Measurements from ENCODE around the gene MARCHF2.

MARCHF2 gene

GRCh38 chr19:8476524-8476923, 63.4 kb downstream of the MARCHF2 start:
- TF ChIP-seq YY1 (IDR thresholded peaks at IDR 0.05; ENCODE audit: low read depth), result no peak
- no peak for TF ChIP-seq MAX (IDR thresholded peaks at IDR 0.05)
- TF ChIP-seq, protein P1, sequence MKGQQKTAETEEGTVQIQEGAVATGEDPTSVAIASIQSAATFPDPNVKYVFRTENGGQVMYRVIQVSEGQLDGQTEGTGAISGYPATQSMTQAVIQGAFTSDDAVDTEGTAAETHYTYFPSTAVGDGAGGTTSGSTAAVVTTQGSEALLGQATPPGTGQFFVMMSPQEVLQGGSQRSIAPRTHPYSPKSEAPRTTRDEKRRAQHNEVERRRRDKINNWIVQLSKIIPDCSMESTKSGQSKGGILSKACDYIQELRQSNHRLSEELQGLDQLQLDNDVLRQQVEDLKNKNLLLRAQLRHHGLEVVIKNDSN (IDR thresholded peaks at IDR 0.05), result no peak
- TF ChIP-seq CREB1 (IDR thresholded peaks at IDR 0.05; ENCODE audit: low read depth), result no peak
- no peak for TF ChIP-seq CEBPB (IDR thresholded peaks at IDR 0.05)
- no peak for TF ChIP-seq ZBTB7A (IDR thresholded peaks at IDR 0.05; ENCODE audit: low read depth)
- TF ChIP-seq NFIC (IDR thresholded peaks at IDR 0.05), result no peak
- no peak for TF ChIP-seq TAF1 (IDR thresholded peaks at IDR 0.05; ENCODE audit: low read depth)
- TF ChIP-seq FOXM1 (IDR thresholded peaks at IDR 0.05; ENCODE audit: borderline replicate concordance, low read depth), result no peak
- no peak for TF ChIP-seq TCF12 (IDR thresholded peaks at IDR 0.05; ENCODE audit: low read depth)
- TF ChIP-seq RAD21 (IDR thresholded peaks at IDR 0.05; ENCODE audit: low read depth), result no peak

- no peak for TF ChIP-seq REST (IDR thresholded peaks at IDR 0.05; ENCODE audit: low read depth)
- no peak for TF ChIP-seq YY1 (IDR thresholded peaks at IDR 0.05; ENCODE audit: low read depth)
- no peak for TF ChIP-seq TAF1 (IDR thresholded peaks at IDR 0.05; ENCODE audit: low read depth)
- TF ChIP-seq, protein P1 (IDR thresholded peaks at IDR 0.05), result no peak
- TF ChIP-seq MAX (IDR thresholded peaks at IDR 0.05), result no peak
- no peak for TF ChIP-seq FOXM1 (IDR thresholded peaks at IDR 0.05; ENCODE audit: borderline replicate concordance, low read depth)
- TF ChIP-seq CEBPB (IDR thresholded peaks at IDR 0.05), result no peak
- no peak for TF ChIP-seq CREB1 (IDR thresholded peaks at IDR 0.05; ENCODE audit: low read depth)
These were observed 64.8 kb downstream of the MARCHF2 start for GRCh38 chr19:8477889-8478288.

DNA sequence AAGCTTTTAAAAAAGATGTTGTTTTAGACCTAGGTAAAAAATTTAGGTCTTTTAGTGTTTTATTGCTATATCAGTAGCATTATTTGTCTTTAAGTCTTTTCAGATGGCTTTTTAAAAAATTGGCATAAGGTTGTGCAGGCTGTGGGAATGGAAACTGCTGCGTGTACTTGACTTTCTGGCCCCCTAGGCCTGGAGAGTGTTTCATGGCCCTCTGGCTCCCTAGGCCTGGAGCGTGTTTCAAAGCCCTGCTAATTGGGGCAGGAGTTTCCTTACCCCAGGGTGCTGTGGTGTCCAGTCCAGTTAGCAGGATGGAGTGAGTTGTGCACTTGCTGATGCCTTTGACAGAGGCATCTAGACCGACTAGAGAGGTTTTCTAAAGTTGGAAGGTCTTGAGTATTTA, 65.5 kb downstream of the MARCHF2 start:
- TF ChIP-seq MAX (IDR thresholded peaks at IDR 0.05) (no peak), ZBTB7A (IDR thresholded peaks at IDR 0.05; ENCODE audit: low read depth) (no peak), CEBPB (IDR thresholded peaks at IDR 0.05) (no peak), TEAD4 (IDR thresholded peaks at IDR 0.05) (no peak), EP300 (IDR thresholded peaks at IDR 0.05; ENCODE audit: borderline replicate concordance) (no peak), NFIC (IDR thresholded peaks at IDR 0.05) (no peak), EGR1 (IDR thresholded peaks at IDR 0.05) (no peak), TCF12 (IDR thresholded peaks at IDR 0.05; ENCODE audit: low read depth) (no peak), YY1 (IDR thresholded peaks at IDR 0.05; ENCODE audit: low read depth) (no peak), REST (IDR thresholded peaks at IDR 0.05; ENCODE audit: low read depth) (no peak)
- TF ChIP-seq, protein P1 (IDR thresholded peaks at IDR 0.05), result no peak

GRCh38 chr19:8481201-8481600, 68.1 kb downstream of the MARCHF2 start:
- TF ChIP-seq RAD21 (IDR thresholded peaks at IDR 0.05; ENCODE audit: low read depth) (no peak), YY1 (IDR thresholded peaks at IDR 0.05; ENCODE audit: low read depth) (no peak), NFIC (IDR thresholded peaks at IDR 0.05) (no peak), CEBPB (IDR thresholded peaks at IDR 0.05) (no peak), REST (IDR thresholded peaks at IDR 0.05; ENCODE audit: low read depth) (no peak), FOXM1 (IDR thresholded peaks at IDR 0.05; ENCODE audit: borderline replicate concordance, low read depth) (no peak), EP300 (IDR thresholded peaks at IDR 0.05; ENCODE audit: borderline replicate concordance) (no peak), ZBTB7A (IDR thresholded peaks at IDR 0.05; ENCODE audit: low read depth) (no peak), TCF12 (IDR thresholded peaks at IDR 0.05; ENCODE audit: low read depth) (no peak), CREB1 (IDR thresholded peaks at IDR 0.05; ENCODE audit: low read depth) (no peak), EGR1 (IDR thresholded peaks at IDR 0.05) (no peak), TAF1 (IDR thresholded peaks at IDR 0.05; ENCODE audit: low read depth) (no peak), MAX (IDR thresholded peaks at IDR 0.05) (no peak), TEAD4 (IDR thresholded peaks at IDR 0.05) (no peak)
- TF ChIP-seq, protein P1 (IDR thresholded peaks at IDR 0.05), result no peak

Measured in Ishikawa (cell line).